HG03064 (cell line): ENCODE measurements around the gene TCERG1.

Experiments used
- ATAC-seq: cut with Tn5 transposase; IDR thresholded peaks from one replicate; pipeline ENCODE4 v1.9.1; 2021; ENCODE audit warnings: low read depth; ENCODE audit not compliant: unreplicated experiment

The TCERG1 gene

DNA sequence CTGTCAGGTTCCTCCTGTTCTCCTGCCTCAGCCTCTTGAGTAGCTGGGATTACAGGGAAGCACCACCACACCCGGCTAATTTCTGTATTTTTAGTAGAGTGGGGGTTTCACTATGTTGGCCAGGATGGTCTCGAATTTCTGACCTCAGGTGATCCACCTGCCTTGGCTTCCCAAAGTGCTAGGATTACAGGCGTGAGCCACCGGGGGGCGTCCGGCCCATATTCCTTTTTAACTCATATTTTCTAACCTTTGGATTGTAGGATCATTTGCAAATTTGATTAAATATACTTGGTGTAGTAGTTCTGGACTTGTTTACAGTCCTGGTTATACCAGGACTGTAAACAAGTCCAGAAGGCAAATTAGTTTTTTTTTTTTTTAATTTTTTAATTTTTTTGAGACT, 4.3 kb downstream of the TCERG1 start:
- ATAC-seq: no peak

GRCh38 chr5:146457431-146457830, 10.3 kb downstream of the TCERG1 start:
- no peak for ATAC-seq

DNA sequence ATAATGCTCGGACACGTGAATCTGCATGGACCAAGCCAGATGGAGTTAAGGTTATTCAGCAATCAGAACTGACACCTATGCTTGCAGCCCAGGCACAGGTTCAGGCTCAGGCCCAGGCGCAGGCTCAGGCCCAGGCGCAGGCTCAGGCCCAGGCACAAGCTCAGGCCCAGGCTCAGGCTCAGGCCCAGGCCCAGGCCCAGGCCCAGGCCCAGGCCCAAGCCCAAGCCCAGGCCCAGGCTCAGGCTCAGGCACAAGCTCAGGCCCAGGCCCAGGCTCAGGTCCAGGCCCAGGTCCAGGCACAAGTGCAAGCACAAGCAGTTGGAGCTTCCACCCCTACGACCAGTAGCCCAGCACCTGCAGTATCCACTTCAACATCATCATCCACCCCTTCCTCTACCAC, 11.8 kb downstream of the TCERG1 start:
- ATAC-seq: no peak

GRCh38 chr5:146461319-146461718, 14.2 kb downstream of the TCERG1 start:
- no peak for ATAC-seq

DNA sequence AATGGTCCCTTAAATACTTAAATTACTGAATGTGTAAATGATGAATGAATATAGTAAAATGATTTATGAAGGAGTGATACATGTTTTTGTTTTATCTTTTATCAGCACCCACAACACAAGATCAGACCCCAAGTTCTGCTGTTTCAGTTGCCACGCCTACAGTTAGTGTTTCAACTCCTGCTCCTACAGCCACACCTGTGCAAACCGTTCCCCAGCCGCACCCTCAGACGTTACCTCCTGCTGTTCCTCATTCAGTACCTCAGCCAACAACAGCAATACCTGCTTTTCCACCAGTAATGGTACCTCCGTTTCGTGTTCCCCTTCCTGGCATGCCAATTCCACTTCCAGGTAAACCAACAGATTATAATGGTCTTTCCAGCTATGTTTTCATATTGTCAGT, 16.3 kb downstream of the TCERG1 start:
- no peak for ATAC-seq

DNA sequence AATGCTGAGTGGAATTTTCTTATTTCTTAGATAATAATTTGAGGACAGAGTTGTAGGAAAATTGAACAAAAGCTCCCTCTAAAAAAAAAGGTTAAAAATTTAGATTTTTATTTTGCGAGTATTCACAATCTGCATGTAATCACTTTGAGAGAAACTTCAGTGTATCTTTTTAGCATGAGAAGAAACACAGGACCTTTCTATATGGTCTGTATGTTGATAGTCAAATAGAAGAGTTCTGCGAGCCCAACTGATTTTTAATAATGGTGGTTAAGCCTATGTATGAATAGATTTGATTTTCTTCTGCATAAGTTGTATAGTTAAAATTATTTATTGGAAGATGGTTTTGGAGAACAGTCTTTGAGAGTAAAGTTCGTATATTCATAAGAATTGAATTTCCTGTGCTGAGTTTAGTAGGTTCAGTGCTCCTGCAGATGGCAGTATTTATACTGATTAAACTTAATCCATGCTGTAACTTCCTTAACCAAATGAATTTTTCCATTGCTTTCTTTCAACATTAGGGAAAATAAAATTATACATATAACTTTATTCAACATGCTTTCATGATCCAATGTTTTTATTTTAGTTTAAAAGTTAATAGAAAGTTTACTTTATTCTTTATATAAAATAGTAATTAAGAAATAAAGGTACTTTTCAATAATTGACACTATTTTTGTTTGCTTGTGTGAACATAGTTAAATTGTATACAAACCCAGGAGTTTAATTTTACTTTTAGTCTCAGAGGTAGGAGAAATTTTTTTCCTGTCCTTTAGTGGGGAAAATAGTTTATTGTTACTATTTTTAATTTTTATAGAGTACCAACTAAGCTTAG, 19.6 kb downstream of the TCERG1 start:
- ATAC-seq: no peak

- ATAC-seq: no peak
Measured at GRCh38 chr5:146467760-146468159, 20.6 kb downstream of the TCERG1 start.

DNA sequence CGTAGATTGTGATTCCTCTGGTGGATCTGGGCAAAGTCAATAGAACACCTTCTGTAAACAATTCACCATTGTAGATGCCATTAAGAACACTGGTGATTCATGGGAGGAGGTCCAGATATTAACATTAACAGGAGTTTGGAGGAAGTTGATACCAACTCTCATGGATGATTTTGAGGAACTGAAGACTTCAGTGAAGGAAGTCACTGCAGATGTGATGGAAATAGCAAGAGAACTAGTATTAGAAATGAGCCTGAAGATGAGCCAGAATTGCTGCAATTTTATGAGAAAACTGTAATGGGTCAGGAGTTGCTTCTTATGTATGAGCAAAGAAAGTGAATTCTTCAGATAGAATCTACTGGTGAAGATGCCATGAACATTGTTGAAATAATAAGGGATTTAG, 26.9 kb downstream of the TCERG1 start:
- ATAC-seq: no peak

GRCh38 chr5:146475190-146475780, 28.2 kb downstream of the TCERG1 start:
- ATAC-seq: no peak

GRCh38 chr5:146475906-146476305, 28.8 kb downstream of the TCERG1 start:
- no peak for ATAC-seq

GRCh38 chr5:146482775-146483174, 35.6 kb downstream of the TCERG1 start:
- no peak for ATAC-seq

- ATAC-seq: no peak
Measured at GRCh38 chr5:146484714-146485391, 37.7 kb downstream of the TCERG1 start.

DNA sequence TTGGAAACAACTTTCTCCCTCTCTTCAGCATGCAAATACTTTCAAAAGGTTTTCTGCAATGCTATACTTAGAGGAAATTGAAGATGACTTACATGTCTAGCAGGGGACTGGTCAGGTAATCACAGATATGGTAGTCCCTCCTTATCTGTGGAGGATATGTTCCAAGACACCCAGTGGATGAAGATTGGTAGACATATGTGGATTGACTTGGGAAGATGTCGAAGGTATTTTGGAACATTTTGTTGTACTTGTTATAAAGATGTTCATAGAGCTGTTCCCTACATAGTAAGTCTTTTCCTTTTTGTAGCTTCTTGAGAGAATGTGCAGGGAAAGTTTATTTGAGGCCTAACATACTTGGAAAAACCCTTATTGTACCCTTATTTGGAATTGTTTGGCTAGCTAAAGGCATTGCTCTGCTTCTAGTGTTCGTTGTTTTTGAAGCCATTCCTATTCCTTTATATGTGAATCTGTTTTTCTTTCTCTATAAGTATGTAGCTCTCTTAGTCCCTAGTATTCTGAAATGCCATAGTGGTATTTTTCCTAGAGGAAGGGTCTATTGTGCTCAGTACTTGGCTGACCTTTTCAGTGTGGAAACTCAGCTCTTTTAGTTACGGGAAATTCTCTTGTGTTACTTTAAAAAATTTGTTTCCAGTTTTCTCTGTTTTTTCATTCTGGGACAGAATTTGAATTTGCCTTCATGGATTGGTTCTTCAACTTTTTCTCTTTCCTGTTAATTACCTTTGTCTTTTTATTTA, 43.1 kb downstream of the TCERG1 start:
- no peak for ATAC-seq

- ATAC-seq: no peak
Measured at GRCh38 chr5:146494656-146495055, 47.5 kb downstream of the TCERG1 start.

DNA sequence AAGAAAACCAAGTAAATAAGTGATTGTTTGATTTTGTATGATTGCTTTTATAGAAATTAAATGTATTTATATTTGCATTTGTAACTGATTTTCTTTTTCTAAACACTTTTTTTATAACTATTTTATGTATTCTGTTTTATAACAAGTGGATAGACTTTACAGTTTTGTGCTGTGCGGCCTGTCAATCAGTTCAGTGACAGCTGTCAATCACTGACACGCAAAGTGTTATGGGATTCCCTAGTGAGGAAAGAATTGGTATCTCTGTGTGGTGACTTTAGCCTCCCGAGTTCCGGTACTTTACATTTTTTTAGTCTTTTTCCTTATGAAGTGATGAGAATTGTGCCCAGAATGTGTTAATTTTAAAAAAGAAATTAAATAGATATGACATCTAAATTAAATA, 52.5 kb downstream of the TCERG1 start:
- ATAC-seq: no peak

DNA sequence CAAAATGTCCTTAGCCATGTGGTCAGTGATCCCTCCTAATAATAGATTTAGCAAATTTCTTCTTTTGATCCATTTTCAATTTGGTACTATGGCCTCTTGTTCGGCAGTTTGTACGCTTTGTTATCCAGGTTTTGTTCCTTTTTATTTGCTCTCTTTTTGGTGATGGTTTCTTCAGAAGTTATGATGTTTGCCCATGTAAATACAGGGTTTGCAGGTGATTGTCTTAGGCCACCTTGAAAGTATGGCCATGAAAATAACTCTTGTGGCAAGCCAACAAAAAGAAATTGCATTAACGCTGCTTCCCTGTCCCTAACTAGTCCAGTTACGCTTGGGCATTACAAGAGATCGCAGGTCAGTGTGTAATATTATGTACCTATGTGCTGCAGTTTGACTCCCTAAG, 60.3 kb downstream of the TCERG1 start:
- ATAC-seq: no peak

DNA sequence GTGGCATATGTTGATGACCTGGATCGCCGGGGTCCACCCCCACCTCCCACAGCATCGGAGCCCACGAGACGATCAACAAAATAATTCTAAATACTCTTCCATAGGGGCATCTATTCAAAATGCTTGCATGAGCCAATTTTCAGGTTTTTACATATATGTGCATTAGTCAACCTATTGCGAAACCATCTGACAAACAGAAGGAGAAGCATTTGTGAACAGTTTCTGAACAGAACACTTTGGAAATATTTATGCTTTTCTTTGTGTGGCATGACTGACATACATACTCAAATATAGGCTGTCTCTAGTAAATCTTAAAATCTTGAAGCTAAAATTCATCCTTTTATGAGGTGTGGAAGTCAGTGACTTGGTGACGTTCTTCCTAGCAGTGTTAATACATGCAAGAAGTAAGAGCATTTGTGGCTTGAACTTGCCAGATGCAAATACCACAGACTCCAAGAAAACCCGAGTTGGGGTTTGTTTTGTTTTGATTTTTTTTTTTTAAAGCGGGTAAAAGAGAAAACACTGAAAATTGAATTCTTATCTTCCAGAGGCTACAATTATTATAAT, 63.5 kb downstream of the TCERG1 start:
- ATAC-seq: no peak

- no peak for ATAC-seq
Measured at GRCh38 chr5:146513462-146513861, 66.3 kb downstream of the TCERG1 start.

DNA sequence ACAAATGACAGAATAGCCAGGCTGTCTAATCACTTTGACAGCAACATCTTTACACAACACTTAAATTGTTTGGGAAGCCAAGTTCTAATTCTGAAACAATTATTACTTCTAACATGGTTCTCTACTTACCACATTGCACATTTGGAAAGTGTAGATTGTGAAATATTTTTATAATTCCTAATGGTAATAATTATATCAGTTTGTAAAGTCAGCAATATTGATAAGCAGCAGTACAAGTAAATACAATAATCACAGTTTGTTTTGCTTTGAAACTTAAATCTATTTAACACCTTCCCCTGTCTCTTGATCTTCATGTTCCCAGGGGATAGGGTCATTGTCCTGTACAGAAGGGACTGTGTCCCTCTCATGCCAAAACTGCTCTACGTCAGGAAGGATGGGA, 67.4 kb downstream of the TCERG1 start:
- no peak for ATAC-seq

GRCh38 chr5:146515473-146516150, 68.5 kb downstream of the TCERG1 start:
- no peak for ATAC-seq
